Ascending aorta (tissue), 2 donors: ENCODE results near the gene SCIMP. TPM values are rescaled to one million over a fixed set of nuclear protein-coding genes. Genes with fewer than 3 reads are reported as not detected.

Experiments used
- DNase-seq, 2 donors: peaks; one replicate each; pipeline ENCODE4 v3.0.0-alpha.2; 2019; ENCODE audit warnings: low spot score in 2 of 2
- H3K27ac ChIP-seq, 2 donors: fragments of 200-600 bp; sonication (generic); one replicate each; pipeline ENCODE4 v1.5.1; 2016 to 2017; ENCODE audit warnings: mild to moderate bottlenecking in 1 of 2
- H3K27me3 ChIP-seq: fragments of 200-600 bp; sonication (generic); one replicate; pipeline ENCODE4 v1.5.1; 2017
- H3K36me3 ChIP-seq, 2 donors: fragments of 200-600 bp; sonication (generic); one replicate each; pipeline ENCODE4 v1.5.1; 2016
- H3K4me1 ChIP-seq, 2 donors: fragments of 200-600 bp; sonication (generic); one replicate each; pipeline ENCODE4 v1.5.1; 2016 to 2017; ENCODE audit warnings: mild to moderate bottlenecking in 1 of 2
- H3K4me3 ChIP-seq, 2 donors: fragments of 200-600 bp; sonication (generic); one replicate each; pipeline ENCODE4 v1.5.1; 2016 to 2017; ENCODE audit warnings: mild to moderate bottlenecking in 1 of 2
- H3K9me3 ChIP-seq, 2 donors: fragments of 200-600 bp; sonication (generic); one replicate each; pipeline ENCODE4 v1.5.1; 2016
- CTCF ChIP-seq, 3 experiments: fragments of 200-600 bp in 2 of 3; fragments of 450-650 bp in 1 of 3; sonication (generic) in 2 of 3; IDR thresholded peaks; one replicate each; pipeline ENCODE4 v1.5.1; 2016 to 2019; ENCODE audit warnings: antibody characterized with exemption in 3 of 3, mild to moderate bottlenecking in 1 of 3, moderate library complexity in 1 of 3
- intact Hi-C: fragments of 100-400 bp; cut with DNase I; formaldehyde crosslinking; loops from one replicate; pipeline ENCODE4 v1.15.1; 2023
- total RNA-seq: library from RNA; depleted of rRNA; stranded (reverse); fragments of >200 nt; gene quantifications from one replicate; pipeline ENCODE4 v1.1.0, GENCODE V29; 2016

Gene SCIMP
- total RNA-seq, 1 donor from 2014 or later, result 0.21 TPM

DNA sequence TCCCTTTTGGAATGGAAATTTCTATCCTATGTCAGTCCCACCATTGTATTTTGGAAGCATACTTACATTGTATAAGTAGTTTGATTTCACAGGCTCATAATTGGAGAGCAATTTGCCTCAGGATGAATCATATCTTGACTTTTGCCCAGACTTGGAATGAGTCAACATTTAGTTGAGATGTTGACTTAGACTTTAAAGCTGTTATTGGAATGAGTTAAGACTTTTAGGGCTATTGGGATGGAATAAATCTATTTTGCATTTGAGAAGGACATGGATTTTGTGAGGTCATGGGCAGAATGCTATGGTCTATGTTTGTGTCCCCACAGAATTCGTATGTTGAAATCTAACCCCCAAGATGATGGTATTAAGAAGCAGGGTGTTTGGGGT, 30.8 kb downstream of the SCIMP start:
- Histone ChIP-seq H3K9me3 (no peaks in the 10 kb centered on the region), H3K4me3 (no peak overlapping the region), H3K27me3 (no peaks in the 10 kb centered on the region), H3K27ac (no peak overlapping the region), H3K36me3 (no peaks in the 10 kb centered on the region), H3K4me1 (no peaks in the 10 kb centered on the region)
- no peak for TF ChIP-seq CTCF (IDR thresholded peaks at IDR 0.05)
- intact Hi-C loops, result no loop called here
- DNase-seq, result no peak

DNA sequence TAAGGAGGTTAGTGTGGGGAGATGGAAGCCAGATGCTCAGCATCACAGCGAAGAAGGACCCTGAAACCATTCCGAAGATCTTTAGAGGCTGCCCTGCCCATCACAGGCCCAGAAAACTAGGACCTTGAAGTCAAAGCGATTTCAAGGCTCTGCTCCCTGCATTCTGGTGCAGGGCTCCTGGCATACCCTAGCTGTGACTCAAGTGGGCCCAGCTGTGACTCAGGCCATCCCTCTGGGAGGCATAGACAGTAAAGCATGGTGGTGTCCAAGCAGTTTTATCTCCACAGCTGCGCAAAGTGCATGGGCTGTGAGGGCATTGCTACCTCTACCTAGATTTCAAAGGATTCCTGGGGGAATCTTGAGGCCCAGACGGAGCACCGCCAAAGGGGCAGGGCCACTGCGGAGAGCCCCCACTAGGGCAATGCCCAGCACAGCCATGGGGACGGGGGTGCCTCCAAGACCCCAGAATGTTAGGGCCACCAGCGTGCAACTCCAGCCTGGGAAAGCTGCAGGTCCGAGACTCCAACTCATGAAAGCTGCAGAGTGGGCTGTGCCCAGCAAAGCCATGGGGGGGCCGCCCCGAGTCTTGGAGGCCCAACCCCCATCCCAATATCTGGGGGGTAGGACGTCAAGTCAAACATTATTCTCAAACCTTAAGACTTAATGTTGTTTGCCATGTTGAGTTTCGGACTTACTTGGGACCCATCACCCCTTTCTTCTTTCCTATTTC, 31.3 kb downstream of the SCIMP start:
- H3K27me3 ChIP-seq, result no peaks in the 10 kb centered on the region
- H3K36me3 ChIP-seq, result no peaks in the 10 kb centered on the region
- TF ChIP-seq CTCF (IDR thresholded peaks at IDR 0.05), result no peak
- H3K27ac ChIP-seq, result no peak overlapping the region
- H3K4me1 ChIP-seq, result no peaks in the 10 kb centered on the region
- H3K4me3 ChIP-seq, result no peak overlapping the region
- H3K9me3 ChIP-seq, result no peaks in the 10 kb centered on the region
- intact Hi-C loops, result no loop called here
- no peak for DNase-seq

- TF ChIP-seq CTCF (IDR thresholded peaks at IDR 0.05), result no peak
- Histone ChIP-seq H3K4me3 (no peak overlapping the region), H3K4me1 (no peaks in the 10 kb centered on the region), H3K27me3 (no peaks in the 10 kb centered on the region), H3K36me3 (no peaks in the 10 kb centered on the region), H3K27ac (no peak overlapping the region), H3K9me3 (no peaks in the 10 kb centered on the region)
- intact Hi-C loops, result no loop called here
- no peak for DNase-seq
Observed at GRCh38 chr17:5201011-5201410, 33.6 kb downstream of the SCIMP start.

DNA sequence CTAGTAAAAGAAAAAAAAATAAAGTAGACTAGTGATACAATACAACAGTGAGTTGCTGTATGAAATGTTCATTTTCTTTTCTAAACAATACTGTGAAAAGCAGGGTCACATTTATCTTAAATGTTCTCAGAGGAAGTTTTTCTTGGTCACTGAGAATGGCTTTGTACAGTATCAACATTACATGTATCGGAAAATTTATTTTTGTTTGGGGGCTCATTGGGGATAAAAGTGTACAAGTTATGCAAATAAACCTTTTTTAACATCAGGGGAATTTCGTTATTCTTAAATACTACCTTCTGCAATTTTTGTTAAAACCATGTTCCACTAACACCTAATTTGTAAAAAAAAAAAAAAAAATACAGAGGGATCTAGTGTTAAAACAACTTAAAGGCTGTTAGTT, 34.3 kb downstream of the SCIMP start:
- Histone ChIP-seq H3K9me3 (no peaks in the 10 kb centered on the region), H3K4me3 (no peak overlapping the region), H3K27ac (no peak overlapping the region), H3K36me3 (no peaks in the 10 kb centered on the region), H3K27me3 (no peaks in the 10 kb centered on the region), H3K4me1 (no peaks in the 10 kb centered on the region)
- no peak for TF ChIP-seq CTCF (IDR thresholded peaks at IDR 0.05)
- intact Hi-C loops, result no loop called here
- DNase-seq, result no peak

DNA sequence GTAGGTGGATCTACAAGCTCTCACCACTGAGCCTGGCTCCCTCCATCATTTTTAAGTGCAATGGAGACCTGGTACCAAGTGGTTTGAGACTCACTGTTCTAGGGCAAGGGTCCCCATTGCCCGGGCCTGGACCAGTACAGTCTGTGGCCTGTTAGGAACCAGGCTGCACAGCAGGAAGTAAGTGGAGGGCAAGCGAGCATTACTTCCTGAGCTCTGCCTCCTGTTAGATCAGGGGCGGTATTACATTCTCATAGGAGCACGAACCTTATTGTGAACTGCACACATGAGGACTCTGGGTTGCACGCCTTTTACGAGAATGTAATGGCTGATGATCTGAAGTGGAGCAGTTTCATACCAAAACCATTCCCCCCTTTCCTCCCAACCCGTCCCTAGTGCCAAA, 36.2 kb downstream of the SCIMP start:
- Histone ChIP-seq H3K27me3 (no peaks in the 10 kb centered on the region), H3K36me3 (no peaks in the 10 kb centered on the region), H3K27ac (no peak overlapping the region), H3K9me3 (no peaks in the 10 kb centered on the region), H3K4me1 (no peaks in the 10 kb centered on the region), H3K4me3 (no peak overlapping the region)
- intact Hi-C loops, result loop anchor here (10.0 kb wide), 1 partner anchor 1816 kb away; the partner anchor contains the start of gene RNASEK
- no peak for TF ChIP-seq CTCF (IDR thresholded peaks at IDR 0.05)
- no peak for DNase-seq
